ENCODE measurements around the gene ARHGAP24.

DNA sequence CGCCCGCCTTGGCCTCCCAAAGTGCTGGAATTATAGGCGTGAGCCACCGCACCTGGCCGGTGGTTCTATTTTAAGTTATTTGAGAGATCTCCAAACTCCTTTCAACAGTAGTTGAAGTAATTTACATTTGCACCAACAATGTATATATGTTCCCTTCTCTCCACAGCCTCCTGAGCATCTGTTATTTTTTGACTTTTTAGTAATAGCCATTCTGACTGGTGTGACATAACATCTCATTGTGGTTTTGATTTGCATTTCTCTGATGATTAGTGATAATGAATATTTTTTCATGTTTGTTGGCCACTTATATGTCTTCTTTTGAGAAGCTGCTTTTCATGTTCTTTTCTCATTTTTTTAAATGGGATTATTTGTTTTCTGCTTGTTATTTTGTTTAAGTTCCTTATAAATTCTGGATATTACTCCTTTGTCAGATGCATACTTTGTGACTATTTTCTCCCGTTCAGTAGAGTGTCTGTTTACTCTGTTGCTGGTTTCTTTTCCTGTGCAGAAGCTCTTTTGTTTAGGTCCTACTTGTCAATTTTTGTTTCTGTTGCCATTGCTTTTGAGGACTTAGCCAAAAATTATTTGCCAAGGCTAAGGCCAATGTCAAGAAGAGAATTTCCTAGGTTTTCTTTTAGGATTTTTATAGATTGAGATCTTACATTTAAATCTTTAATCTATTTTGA is 213.2 kb downstream of the ARHGAP24 start:
- no peak for TF ChIP-seq POLR2A (IDR thresholded peaks at IDR 0.05)
- TF ChIP-seq, protein P1, sequence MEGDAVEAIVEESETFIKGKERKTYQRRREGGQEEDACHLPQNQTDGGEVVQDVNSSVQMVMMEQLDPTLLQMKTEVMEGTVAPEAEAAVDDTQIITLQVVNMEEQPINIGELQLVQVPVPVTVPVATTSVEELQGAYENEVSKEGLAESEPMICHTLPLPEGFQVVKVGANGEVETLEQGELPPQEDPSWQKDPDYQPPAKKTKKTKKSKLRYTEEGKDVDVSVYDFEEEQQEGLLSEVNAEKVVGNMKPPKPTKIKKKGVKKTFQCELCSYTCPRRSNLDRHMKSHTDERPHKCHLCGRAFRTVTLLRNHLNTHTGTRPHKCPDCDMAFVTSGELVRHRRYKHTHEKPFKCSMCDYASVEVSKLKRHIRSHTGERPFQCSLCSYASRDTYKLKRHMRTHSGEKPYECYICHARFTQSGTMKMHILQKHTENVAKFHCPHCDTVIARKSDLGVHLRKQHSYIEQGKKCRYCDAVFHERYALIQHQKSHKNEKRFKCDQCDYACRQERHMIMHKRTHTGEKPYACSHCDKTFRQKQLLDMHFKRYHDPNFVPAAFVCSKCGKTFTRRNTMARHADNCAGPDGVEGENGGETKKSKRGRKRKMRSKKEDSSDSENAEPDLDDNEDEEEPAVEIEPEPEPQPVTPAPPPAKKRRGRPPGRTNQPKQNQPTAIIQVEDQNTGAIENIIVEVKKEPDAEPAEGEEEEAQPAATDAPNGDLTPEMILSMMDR (IDR thresholded peaks at IDR 0.05) = no peak
